GM18909 (cell line): Measurements from ENCODE around the gene HGS.
A peak's percentile ranks its signal among the peaks of the same experiment; 100 is the strongest.

Experiments used
- ATAC-seq: cut with Tn5 transposase; IDR thresholded peaks from one replicate; pipeline ENCODE4 v1.9.1; 2021; ENCODE audit warnings: mild to moderate bottlenecking; ENCODE audit not compliant: unreplicated experiment, poor library complexity

HGS gene, protein sequence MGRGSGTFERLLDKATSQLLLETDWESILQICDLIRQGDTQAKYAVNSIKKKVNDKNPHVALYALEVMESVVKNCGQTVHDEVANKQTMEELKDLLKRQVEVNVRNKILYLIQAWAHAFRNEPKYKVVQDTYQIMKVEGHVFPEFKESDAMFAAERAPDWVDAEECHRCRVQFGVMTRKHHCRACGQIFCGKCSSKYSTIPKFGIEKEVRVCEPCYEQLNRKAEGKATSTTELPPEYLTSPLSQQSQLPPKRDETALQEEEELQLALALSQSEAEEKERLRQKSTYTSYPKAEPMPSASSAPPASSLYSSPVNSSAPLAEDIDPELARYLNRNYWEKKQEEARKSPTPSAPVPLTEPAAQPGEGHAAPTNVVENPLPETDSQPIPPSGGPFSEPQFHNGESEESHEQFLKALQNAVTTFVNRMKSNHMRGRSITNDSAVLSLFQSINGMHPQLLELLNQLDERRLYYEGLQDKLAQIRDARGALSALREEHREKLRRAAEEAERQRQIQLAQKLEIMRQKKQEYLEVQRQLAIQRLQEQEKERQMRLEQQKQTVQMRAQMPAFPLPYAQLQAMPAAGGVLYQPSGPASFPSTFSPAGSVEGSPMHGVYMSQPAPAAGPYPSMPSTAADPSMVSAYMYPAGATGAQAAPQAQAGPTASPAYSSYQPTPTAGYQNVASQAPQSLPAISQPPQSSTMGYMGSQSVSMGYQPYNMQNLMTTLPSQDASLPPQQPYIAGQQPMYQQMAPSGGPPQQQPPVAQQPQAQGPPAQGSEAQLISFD

DNA sequence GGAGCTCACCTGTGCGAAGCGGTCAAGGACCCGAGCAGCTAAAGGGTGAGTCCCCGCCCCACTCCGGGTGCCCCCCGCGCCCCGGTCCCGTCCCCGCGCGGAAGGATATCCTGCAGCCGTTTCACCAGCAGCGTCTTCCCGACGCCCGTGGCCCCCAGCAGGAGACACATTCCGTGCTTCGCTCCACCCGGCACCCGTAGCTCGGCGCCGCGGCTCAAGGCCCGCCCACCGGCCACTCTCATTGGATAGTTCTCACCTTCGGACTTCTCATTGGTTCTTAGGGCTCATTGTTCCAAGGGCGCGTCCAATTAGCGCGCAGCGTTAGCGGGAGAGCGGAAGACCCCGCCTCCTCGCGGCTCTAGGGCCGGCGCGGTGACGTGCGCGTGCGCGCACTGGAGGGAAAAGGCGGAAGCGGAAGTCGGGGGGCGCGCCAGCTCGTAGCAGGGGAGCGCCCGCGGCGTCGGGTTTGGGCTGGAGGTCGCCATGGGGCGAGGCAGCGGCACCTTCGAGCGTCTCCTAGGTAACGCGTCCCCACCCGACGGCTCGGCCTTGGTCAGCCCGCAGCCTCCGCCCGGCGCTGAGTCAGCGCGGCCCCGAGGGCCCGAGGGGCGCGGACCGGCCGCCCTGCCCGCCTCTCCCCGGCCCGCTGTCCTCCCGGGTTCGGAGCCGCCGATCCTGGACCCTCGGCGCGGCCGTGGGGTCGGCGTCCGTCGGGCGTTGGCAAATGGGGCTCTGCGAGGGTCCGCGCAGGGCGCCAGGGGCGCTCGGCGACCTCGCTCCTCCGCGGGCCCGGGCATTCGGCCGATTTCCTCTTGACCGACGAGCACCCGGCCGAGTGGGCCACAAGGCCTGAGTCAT lies at the start of gene HGS, which contains the start of gene ARL16:
HGS (plus strand) TSS at position 428 of the 858 bp plus-strand sequence; CDS start at position 484, 56 bp downstream.
ARL16 (minus strand) TSS at position 214 of the 858 bp plus-strand sequence; CDS start at position 170, 44 bp downstream.
- ATAC-seq, result peak; percentile 92

DNA sequence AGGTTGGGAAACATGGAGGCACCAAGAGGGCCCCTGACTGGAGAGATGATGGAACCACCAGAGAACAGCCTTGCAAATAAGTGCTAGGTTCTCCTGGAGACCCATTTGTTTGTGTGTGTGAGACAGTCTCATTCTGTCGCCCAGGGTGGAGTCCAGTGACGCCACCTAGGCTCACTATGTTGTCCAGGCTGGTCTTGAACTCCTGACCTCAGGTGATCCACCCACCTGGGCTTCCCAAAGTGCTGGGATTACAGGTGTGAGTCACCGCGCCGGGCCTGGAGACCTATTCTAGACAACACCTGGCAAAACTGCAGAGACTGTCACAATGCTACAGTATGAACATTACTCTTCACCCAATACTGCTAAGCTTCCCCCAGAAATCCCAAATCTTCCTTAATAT lies 48.4 kb upstream of the HGS start:
- no peak for ATAC-seq

DNA sequence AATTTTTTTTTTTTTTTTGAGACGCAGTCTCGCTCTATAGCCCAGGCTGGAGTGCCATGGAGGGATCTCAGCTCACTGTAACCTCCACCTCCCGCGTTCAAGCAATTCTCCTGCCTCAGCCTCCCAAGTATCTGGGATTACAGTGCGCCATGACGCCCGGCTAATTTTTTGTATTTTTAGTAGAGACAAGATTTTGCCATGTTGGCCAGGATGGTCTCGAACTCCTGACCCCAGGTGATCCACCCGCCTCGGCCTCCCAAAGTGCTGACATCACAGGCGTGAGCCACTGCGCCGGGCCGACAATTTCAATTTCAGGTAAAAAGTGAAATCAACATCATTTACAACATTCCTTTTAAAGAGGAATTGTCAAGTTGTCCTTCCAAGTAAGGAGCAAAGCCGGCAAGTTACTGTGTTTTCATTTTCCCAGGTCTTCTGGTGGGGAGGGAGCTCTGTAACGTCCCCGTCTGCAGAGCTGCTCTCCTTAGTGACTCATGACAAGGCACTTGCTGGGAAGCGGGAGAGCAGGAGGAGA lies 47.8 kb upstream of the HGS start:
- no peak for ATAC-seq

- peak; percentile 87 for ATAC-seq
These were observed 47.1 kb upstream of the HGS start, which contains the start of the genes NPLOC4 and TSPAN10 for GRCh38 chr17:81636505-81637288. NPLOC4 (minus strand) TSS chr17:81637112; CDS start chr17:81636930, 182 bp downstream. TSPAN10 (plus strand) TSS chr17:81637196; CDS start chr17:81642413, 5,217 bp downstream.

GRCh38 chr17:81638683-81639082 lies 45.1 kb upstream of the HGS start:
- ATAC-seq, result no peak

DNA sequence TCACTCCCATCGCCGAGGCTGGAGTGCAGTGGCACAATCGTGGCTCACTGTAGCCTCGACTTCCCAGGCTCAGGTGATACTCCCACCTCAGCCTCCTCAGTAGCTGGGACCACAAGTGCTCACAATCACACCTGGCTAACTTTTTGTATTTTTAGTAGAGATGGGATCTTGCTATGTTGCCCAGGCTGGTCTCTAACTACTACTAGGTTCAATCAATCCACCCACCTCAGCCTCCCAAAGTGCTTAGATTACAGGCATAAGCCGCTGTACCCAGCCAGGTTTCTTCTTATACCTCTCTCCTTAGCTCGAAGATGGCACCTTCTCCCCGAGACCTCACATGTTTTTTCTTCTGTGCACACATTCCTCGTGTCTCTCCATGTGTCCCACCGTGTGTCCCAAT lies 43.8 kb upstream of the HGS start:
- ATAC-seq, result no peak

DNA sequence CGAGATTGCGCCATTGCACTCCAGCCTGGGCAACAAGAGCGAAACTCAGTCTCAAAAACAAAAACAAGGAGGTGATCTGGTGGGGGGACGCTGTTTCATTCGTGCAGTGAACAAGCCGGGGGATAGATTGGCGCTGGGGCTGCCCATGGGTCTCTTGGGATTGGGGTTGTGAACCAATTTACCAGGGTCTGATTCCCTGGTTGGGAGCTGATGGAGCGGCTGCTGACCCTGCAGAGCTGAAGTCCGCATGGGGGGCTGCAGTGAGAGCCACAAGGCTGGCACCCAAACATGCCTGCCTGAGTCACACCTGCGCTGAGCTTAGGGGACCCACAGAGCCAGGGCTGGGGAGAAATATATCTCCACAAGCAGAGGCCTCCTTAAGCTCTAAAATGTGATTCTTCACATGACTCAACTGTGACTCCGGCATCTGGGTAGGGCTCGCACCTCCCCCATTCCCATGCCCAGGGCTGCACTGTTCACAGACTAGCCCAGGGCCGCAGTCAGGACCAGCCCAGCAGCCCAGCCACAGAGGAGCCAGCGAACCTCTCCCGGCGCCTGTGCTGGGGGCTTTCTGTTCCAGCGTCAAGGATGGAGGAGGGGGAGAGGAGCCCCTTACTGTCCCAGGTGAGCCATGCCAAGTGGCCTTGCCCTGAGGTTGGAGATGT lies 41.9 kb upstream of the HGS start:
- no peak for ATAC-seq

DNA sequence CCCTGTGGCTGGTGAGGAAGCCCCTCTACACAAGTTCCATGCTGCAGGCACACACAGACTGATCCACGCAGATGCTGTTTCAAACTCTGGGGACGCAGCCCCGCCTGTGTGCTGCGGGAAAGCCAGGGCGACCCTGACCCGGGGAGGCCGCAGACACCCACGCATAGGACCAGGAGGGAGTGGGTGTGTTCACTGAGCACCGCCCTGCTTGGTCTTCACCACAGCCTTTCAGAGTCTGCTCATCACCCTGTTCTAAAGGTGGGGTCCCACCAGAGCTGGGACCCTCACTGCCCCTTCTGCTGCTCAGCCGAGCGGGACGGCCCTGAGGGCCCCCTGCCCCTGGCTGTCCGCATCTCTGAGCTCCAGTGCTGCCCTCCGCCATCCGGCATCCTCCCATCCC lies 39.3 kb upstream of the HGS start:
- no peak for ATAC-seq

DNA sequence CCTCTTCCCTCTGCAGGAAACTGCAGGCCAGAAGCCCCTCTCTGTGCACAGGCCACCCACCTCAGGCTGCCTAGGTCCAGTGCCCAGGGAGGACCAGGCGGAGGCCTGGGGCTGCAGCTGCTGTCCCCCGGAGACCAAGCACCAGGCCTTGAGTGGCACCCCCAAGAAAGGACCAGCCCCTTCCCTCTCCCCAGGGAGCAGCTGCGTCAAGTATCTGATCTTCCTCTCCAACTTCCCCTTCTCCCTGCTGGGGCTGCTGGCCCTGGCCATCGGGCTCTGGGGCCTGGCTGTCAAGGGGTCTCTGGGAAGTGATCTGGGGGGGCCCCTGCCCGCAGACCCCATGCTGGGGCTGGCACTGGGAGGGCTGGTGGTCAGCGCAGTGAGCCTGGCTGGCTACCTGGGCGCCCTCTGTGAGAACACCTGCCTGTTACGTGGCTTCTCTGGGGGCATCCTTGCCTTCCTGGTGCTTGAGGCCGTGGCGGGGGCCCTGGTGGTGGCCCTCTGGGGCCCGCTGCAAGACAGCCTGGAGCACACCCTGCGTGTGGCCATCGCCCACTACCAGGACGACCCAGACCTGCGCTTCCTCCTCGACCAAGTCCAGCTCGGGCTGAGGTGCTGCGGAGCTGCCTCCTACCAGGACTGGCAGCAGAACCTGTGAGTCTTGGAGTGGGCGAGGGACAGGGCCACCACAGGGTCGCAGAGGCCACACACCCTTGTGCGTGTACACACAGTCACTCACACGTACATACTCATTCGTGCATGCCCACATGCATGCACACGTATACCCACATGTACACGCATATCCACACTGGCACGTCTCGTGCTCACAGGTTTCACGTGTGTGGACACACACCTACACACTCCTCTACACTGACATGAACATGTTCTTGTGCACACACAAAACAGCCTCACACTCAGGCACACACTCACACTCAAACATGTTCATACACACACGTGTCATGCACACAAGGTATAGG lies 38.5 kb upstream of the HGS start:
- no peak for ATAC-seq

- no peak for ATAC-seq
These were observed 36.8 kb upstream of the HGS start for GRCh38 chr17:81646869-81647600.

DNA sequence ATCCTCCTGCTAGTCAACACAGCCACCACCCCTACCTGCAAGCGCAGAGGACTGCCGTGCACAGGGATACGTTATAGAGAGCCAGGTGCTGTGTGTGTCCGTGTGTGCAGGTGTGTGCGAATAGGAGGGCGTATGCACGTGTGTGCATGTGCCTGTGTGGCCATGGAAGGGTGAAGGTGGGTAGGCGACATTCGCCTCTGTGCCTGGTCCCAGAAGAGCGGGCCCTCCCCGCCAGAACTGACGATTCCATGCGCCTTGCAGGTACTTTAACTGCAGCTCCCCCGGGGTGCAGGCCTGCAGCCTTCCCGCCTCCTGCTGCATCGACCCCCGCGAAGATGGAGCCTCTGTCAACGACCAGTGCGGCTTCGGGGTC lies 36.2 kb upstream of the HGS start:
- ATAC-seq, result no peak

DNA sequence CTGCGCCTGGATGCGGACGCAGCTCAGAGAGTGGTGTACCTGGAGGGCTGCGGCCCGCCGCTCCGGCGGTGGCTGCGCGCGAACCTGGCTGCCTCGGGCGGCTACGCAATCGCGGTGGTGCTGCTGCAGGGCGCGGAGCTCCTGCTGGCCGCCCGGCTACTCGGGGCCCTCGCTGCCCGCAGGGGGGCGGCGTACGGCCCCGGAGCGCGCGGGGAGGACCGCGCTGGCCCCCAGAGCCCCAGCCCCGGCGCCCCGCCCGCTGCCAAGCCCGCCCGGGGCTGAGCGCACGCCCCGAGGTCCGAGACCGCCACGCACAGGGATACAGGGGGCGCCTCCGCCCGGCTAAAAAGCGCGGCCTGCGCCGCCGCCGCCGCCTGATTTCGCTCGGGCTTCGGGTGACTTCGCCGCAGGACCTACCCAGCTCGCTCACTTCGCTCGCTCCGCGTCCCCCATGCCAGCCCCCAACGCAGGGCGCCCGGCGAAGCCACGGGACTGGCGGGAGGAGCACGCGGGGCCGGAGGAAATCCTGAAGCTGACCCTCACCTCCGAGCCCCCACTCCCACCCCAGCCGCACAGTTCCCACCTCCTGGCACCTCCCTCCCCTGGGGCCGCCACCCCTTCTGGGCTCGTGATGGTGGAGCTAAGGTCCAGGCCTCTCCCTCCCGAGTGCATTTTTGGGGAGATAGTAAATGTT lies 35.7 kb upstream of the HGS start:
- no peak for ATAC-seq

DNA sequence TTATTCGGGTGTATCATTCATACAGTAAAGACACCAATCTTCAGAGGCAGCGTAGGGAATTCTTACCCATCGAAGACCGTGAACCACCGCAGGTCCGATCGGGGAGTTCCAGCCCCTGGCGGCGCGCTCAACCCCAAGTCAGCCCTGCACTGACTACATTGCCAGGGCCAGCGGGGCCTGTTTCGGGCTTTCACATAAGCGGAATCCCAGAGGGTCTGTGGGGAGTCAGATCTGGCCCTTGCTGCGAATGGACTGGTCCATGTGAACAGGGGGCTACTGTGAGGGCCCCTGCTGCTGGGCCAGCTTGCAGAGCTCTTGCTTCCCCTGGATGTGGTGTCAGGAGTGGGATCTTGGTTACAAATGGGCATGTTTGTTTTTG lies 35.1 kb upstream of the HGS start:
- no peak for ATAC-seq

DNA sequence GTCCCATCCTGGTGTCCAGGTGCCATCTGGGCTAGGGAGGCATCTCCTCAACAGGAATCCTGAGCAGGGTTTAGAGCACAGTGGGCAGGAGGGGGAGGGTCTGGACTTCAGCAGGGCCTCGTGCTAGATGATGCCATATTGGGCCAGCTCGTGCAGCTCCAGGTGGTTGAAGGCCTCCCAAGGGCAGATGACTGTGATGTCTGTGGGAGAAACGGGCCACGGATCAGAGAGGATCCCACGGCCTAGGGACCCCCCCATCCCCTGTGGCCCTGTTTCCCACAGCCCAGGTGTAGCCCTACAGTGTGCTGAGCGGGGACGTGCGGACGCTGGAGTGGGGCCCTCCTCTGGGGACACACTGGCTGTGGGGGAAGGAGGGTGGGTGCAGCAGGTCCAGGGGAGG lies 32.9 kb upstream of the HGS start:
- ATAC-seq, result no peak

GRCh38 chr17:81651692-81652091 lies 32.1 kb upstream of the HGS start:
- ATAC-seq, result no peak

- no peak for ATAC-seq
These were observed 30.7 kb upstream of the HGS start for GRCh38 chr17:81652906-81653771.
